Neural cell (in vitro differentiated cells): ENCODE data around the gene MYEOV.

Source experiments
- TF ChIP-seq, protein P1 (sequence below): fragments of 450-650 bp; IDR thresholded peaks from 2 replicates; pipeline ENCODE4 v1.5.1; 2014; ENCODE audit warnings: antibody characterized with exemption, mild to moderate bottlenecking, moderate library complexity; ENCODE audit not compliant: poor library complexity, severe bottlenecking
- TF ChIP-seq, protein P2 (sequence below): IDR thresholded peaks from 2 replicates; pipeline ENCODE4 v1.6.1; 2012; ENCODE audit warnings: borderline replicate concordance

DNA sequence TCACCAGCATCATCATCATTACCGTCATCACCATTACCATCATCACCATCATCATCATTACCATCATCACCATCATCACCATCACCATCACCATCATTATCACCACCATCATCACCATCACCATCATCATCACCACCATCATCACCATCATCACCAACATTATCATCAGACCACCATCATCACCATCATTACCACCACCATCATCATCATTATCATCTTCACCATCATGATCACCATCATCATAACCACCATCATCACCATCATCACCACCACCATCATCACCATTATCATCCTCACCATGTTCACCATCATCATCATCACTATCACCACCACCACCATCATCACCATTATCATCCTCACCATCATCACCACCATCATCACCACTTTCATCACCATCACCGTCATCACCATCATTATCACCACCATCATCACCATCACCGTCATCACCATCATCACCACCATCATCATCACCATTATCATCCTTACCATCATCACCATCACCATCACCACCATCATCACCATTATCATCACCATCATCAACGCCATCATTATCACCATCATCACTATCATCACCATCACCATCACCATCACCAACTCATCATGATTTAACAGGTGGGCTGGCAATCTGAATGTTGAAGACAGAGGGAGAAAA lies 2.4 kb upstream of the MYEOV start:
- TF ChIP-seq, protein P1, sequence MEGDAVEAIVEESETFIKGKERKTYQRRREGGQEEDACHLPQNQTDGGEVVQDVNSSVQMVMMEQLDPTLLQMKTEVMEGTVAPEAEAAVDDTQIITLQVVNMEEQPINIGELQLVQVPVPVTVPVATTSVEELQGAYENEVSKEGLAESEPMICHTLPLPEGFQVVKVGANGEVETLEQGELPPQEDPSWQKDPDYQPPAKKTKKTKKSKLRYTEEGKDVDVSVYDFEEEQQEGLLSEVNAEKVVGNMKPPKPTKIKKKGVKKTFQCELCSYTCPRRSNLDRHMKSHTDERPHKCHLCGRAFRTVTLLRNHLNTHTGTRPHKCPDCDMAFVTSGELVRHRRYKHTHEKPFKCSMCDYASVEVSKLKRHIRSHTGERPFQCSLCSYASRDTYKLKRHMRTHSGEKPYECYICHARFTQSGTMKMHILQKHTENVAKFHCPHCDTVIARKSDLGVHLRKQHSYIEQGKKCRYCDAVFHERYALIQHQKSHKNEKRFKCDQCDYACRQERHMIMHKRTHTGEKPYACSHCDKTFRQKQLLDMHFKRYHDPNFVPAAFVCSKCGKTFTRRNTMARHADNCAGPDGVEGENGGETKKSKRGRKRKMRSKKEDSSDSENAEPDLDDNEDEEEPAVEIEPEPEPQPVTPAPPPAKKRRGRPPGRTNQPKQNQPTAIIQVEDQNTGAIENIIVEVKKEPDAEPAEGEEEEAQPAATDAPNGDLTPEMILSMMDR: no peak
- TF ChIP-seq, protein P2, sequence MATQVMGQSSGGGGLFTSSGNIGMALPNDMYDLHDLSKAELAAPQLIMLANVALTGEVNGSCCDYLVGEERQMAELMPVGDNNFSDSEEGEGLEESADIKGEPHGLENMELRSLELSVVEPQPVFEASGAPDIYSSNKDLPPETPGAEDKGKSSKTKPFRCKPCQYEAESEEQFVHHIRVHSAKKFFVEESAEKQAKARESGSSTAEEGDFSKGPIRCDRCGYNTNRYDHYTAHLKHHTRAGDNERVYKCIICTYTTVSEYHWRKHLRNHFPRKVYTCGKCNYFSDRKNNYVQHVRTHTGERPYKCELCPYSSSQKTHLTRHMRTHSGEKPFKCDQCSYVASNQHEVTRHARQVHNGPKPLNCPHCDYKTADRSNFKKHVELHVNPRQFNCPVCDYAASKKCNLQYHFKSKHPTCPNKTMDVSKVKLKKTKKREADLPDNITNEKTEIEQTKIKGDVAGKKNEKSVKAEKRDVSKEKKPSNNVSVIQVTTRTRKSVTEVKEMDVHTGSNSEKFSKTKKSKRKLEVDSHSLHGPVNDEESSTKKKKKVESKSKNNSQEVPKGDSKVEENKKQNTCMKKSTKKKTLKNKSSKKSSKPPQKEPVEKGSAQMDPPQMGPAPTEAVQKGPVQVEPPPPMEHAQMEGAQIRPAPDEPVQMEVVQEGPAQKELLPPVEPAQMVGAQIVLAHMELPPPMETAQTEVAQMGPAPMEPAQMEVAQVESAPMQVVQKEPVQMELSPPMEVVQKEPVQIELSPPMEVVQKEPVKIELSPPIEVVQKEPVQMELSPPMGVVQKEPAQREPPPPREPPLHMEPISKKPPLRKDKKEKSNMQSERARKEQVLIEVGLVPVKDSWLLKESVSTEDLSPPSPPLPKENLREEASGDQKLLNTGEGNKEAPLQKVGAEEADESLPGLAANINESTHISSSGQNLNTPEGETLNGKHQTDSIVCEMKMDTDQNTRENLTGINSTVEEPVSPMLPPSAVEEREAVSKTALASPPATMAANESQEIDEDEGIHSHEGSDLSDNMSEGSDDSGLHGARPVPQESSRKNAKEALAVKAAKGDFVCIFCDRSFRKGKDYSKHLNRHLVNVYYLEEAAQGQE: no peak
